Suprapubic skin (tissue), 3 donors: Measurements from ENCODE around the gene SEMA3A.

ENCODE experiments used
- CTCF ChIP-seq, 2 donors: fragments of 200-600 bp in 1 of 2; fragments of 450-650 bp in 1 of 2; sonication (generic) in 1 of 2; IDR thresholded peaks; one replicate each; pipeline ENCODE4 v1.5.1; 2016 to 2019; ENCODE audit warnings: antibody characterized with exemption in 2 of 2, mild to moderate bottlenecking in 1 of 2, moderate library complexity in 1 of 2
- POLR2A ChIP-seq, 2 donors: fragments of 450-650 bp; IDR thresholded peaks; one replicate each; pipeline ENCODE4 v1.6.1; 2017; ENCODE audit warnings: antibody characterized with exemption in 2 of 2, mild to moderate bottlenecking in 2 of 2, moderate library complexity in 2 of 2

- TF ChIP-seq CTCF (IDR thresholded peaks at IDR 0.05), result no peak
- no peak for TF ChIP-seq POLR2A (IDR thresholded peaks at IDR 0.05)
Observed at GRCh38 chr7:84039432-84039831, 155.2 kb downstream of the SEMA3A start.
